Lower lobe of right lung (tissue), 2 donors: ENCODE data around the gene COL21A1. TPM values are rescaled to one million over a fixed set of nuclear protein-coding genes. Genes with fewer than 3 reads are reported as not detected.
"Not testable (repeated sequence)": the region's sequence is repeated elsewhere in the genome, so short reads cannot be mapped to it uniquely, and the experiment has no call there.

Experiments used
- ATAC-seq, 2 donors: fragments of 200-7000 bp; cut with Tn5 transposase; one replicate each; pipeline ENCODE4 v1.9.1; 2020 to 2022; ENCODE audit warnings: mild to moderate bottlenecking in 2 of 2, moderate library complexity in 2 of 2
- DNase-seq: peaks from one replicate; pipeline ENCODE4 v3.0.0-alpha.2; 2020
- H3K27ac ChIP-seq: fragments of 200-600 bp; one replicate; pipeline ENCODE4 v1.8.0; 2022
- H3K27me3 ChIP-seq: fragments of 200-600 bp; one replicate; pipeline ENCODE4 v1.8.0; 2022; ENCODE audit warnings: low read depth
- H3K36me3 ChIP-seq: fragments of 200-600 bp; one replicate; pipeline ENCODE4 v1.8.0; 2022; ENCODE audit warnings: mild to moderate bottlenecking
- H3K4me1 ChIP-seq: fragments of 200-600 bp; one replicate; pipeline ENCODE4 v1.8.0; 2022
- H3K4me3 ChIP-seq: fragments of 200-600 bp; one replicate; pipeline ENCODE4 v1.8.0; 2022; ENCODE audit warnings: mild to moderate bottlenecking
- H3K9me3 ChIP-seq: fragments of 200-600 bp; one replicate; pipeline ENCODE4 v1.8.0; 2022
- intact Hi-C: fragments of 100-400 bp; cut with DNase I; formaldehyde crosslinking; loops from one replicate; pipeline ENCODE4 v1.11.0; 2022
- total RNA-seq: library from RNA; stranded (reverse); fragmentation: NEBNext Ultra II Directional; extraction: Animal tissue kit (Norgen Biotek cat#: 25700); gene quantifications from one replicate; pipeline ENCODE4 v1.2.1, GENCODE V29; 2021
- TF ChIP-seq, protein P1 (sequence below): fragments of 200-600 bp; IDR thresholded peaks from one replicate; pipeline ENCODE4 v1.8.0; 2022; ENCODE audit warnings: antibody characterized with exemption, mild to moderate bottlenecking
- donor health status: DM: no; HTN: yes; CAD: no; lungs with severe emphysema.

Gene COL21A1
- total RNA-seq, 1 donor from 2014 or later = 9.4 TPM

DNA sequence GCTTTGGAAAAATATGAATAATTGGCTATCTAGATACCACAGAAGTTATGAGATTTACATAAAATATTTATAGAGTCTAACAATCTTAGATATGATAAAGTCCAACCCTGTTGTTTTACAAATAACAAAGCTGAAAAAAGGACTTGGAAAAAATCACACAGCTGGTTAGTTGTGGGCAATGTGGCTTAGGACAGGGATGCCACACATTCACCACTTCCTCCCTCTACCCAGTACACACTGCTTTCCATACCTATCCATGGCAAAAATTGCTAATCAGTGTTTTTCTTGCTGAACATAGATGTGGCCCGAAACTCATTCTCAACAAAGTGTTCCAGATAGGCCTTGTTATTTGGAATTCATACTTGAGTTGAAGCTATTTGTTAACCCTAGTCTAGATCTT, 224.7 kb downstream of the COL21A1 start:
- H3K4me3 ChIP-seq = no peak overlapping the region
- intact Hi-C loops = no loop called here
- no peaks in the 10 kb centered on the region for H3K27me3 ChIP-seq
- no peak overlapping the region for H3K27ac ChIP-seq
- TF ChIP-seq, protein P1, sequence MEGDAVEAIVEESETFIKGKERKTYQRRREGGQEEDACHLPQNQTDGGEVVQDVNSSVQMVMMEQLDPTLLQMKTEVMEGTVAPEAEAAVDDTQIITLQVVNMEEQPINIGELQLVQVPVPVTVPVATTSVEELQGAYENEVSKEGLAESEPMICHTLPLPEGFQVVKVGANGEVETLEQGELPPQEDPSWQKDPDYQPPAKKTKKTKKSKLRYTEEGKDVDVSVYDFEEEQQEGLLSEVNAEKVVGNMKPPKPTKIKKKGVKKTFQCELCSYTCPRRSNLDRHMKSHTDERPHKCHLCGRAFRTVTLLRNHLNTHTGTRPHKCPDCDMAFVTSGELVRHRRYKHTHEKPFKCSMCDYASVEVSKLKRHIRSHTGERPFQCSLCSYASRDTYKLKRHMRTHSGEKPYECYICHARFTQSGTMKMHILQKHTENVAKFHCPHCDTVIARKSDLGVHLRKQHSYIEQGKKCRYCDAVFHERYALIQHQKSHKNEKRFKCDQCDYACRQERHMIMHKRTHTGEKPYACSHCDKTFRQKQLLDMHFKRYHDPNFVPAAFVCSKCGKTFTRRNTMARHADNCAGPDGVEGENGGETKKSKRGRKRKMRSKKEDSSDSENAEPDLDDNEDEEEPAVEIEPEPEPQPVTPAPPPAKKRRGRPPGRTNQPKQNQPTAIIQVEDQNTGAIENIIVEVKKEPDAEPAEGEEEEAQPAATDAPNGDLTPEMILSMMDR = no peak
- no peaks in the 10 kb centered on the region for H3K36me3 ChIP-seq
- no peaks in the 10 kb centered on the region for H3K4me1 ChIP-seq
- no peaks in the 10 kb centered on the region for H3K9me3 ChIP-seq
- no peak for ATAC-seq
- DNase-seq = no peak

- no peaks in the 10 kb centered on the region for H3K4me1 ChIP-seq
- no peak for DNase-seq
- no peaks in the 10 kb centered on the region for H3K36me3 ChIP-seq
- ATAC-seq = no peak
- intact Hi-C loops = no loop called here
- TF ChIP-seq, protein P1 = no peak
- no peaks in the 10 kb centered on the region for H3K9me3 ChIP-seq
- H3K27me3 ChIP-seq = no peaks in the 10 kb centered on the region
- H3K27ac ChIP-seq = no peak overlapping the region
- no peak overlapping the region for H3K4me3 ChIP-seq
Observed at GRCh38 chr6:56021943-56022342, 225.4 kb downstream of the COL21A1 start.

GRCh38 chr6:56019973-56020372, 227.4 kb downstream of the COL21A1 start:
- Histone ChIP-seq H3K4me3 (no peak overlapping the region), H3K36me3 (no peaks in the 10 kb centered on the region), H3K9me3 (no peaks in the 10 kb centered on the region), H3K27me3 (no peaks in the 10 kb centered on the region), H3K27ac (no peak overlapping the region), H3K4me1 (no peaks in the 10 kb centered on the region)
- ATAC-seq (no peak), DNase-seq (no peak)
- TF ChIP-seq, protein P1 = no peak
- intact Hi-C loops = no loop called here

DNA sequence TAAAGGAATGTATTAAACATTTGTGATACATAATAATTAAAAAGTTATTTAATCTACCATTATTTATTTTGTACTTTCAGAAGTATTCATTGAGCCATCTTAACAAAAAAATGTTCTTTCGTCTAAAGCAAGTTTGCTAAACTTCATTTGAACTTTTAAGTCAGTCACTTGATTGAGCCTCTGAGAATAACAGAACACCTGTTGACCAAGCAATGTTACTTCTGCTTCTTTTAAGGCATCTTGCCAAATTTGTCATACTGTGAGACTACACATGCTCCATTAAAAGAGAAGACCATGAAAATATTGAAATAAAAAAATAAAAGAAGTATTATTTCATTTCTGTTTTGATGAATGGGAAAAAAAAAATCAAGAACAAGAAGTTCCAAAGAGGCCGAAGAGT, 230.2 kb downstream of the COL21A1 start:
- intact Hi-C loops = no loop called here
- no peak overlapping the region for H3K4me3 ChIP-seq
- TF ChIP-seq, protein P1 = no peak
- H3K9me3 ChIP-seq = no peaks in the 10 kb centered on the region
- H3K27ac ChIP-seq = no peak overlapping the region
- H3K36me3 ChIP-seq = no peaks in the 10 kb centered on the region
- DNase-seq = no peak
- no peak for ATAC-seq
- H3K27me3 ChIP-seq = no peaks in the 10 kb centered on the region
- H3K4me1 ChIP-seq = no peaks in the 10 kb centered on the region

- H3K27ac ChIP-seq, H3K4me3 ChIP-seq, H3K27me3 ChIP-seq, ATAC-seq, DNase-seq, H3K4me1 ChIP-seq, H3K9me3 ChIP-seq, intact Hi-C loops, H3K36me3 ChIP-seq: not testable (repeated sequence)
Observed at GRCh38 chr6:56014039-56014438, 233.3 kb downstream of the COL21A1 start.

- Histone ChIP-seq H3K4me3 (no peak overlapping the region), H3K27ac (no peak overlapping the region), H3K9me3 (no peaks in the 10 kb centered on the region), H3K4me1 (no peaks in the 10 kb centered on the region), H3K27me3 (no peaks in the 10 kb centered on the region), H3K36me3 (no peaks in the 10 kb centered on the region)
- TF ChIP-seq, protein P1 = no peak
- intact Hi-C loops = no loop called here
- ATAC-seq = no peak
- no peak for DNase-seq
Observed at GRCh38 chr6:56009636-56010035, 237.7 kb downstream of the COL21A1 start.
